T-helper 17 cell (primary cell): Measurements from ENCODE around the gene RBMS2. TPM values are rescaled to one million over a fixed set of nuclear protein-coding genes. Genes with fewer than 3 reads are reported as not detected.
A peak's percentile ranks its signal among the peaks of the same experiment; 100 is the strongest.

Source experiments
- ATAC-seq: fragments of 150-1000 bp; cut with Tn5 transposase; 2 replicates; pipeline ENCODE4 v1.10.0; 2021; ENCODE audit warnings: mild to moderate bottlenecking, moderate library complexity
- DNase-seq, 3 donors: peaks; one replicate each; pipeline versions ENCODE4 v3.0.0 to v3.0.0-alpha.2; 2020 to 2021
- H3K9me3 ChIP-seq: one replicate; pipeline ENCODE4 v1.7.0; 2013; ENCODE audit warnings: low read length, mild to moderate bottlenecking; ENCODE audit not compliant: control insufficient read depth, poor library complexity, severe bottlenecking
- H3K27ac Mint-ChIP-seq: one replicate; pipeline ENCODE4 v1.8.0; 2022; ENCODE audit warnings: mild to moderate bottlenecking, moderate library complexity, mixed read lengths
- H3K27me3 Mint-ChIP-seq: one replicate; pipeline ENCODE4 v1.8.0; 2022; ENCODE audit warnings: mixed read lengths
- H3K36me3 Mint-ChIP-seq: one replicate; pipeline ENCODE4 v1.8.0; 2022; ENCODE audit warnings: low read depth, mixed read lengths
- H3K4me1 Mint-ChIP-seq: one replicate; pipeline ENCODE4 v1.8.0; 2022; ENCODE audit warnings: mild to moderate bottlenecking, mixed read lengths
- H3K4me3 Mint-ChIP-seq: one replicate; pipeline ENCODE4 v1.8.0; 2022; ENCODE audit warnings: mild to moderate bottlenecking, moderate library complexity, mixed read lengths
- total RNA-seq, 4 donors: library from RNA in 2 of 4; stranded (reverse) in 2 of 4; gene quantifications; one replicate each; pipeline ENCODE4 v1.2.3 and lab custom pipeline; 2022 to 2026

RBMS2 gene
- total RNA-seq, 2 donors from 2014 or later: 2.1 to 3.0 TPM

- Mint-ChIP-seq H3K27ac (peak overlapping the region; percentile 99), H3K4me3 (peak overlapping the region; percentile 95), H3K36me3 (no peaks in the 10 kb centered on the region), H3K27me3 (no peaks in the 10 kb centered on the region), H3K4me1 (peaks cover 23% of the 10 kb centered on the region)
- no peak for DNase-seq
- H3K9me3 ChIP-seq: no peaks in the 10 kb centered on the region
- no peak for ATAC-seq
These were observed 123.6 kb downstream of the RBMS2 start for GRCh38 chr12:56645201-56645716.

Other genes starting within 250 kb of the RBMS2 start
- 100 to 1,000 TPM; 189 to 197 TPM for gene CS, start 221.5 kb upstream of the RBMS2 start, total RNA-seq
- 10 to 100 TPM; 47.4 to 53.4 TPM for gene CNPY2, start 205.8 kb upstream of the RBMS2 start, total RNA-seq
- 100 to 1,000 TPM in 1 of 2 donors, 10 to 100 TPM in 1; 81.1 to 108 TPM for gene PAN2, start 187.8 kb upstream of the RBMS2 start, total RNA-seq
- 10 to 100 TPM; 44.9 to 49.8 TPM for gene IL23A, start 182.9 kb upstream of the RBMS2 start, total RNA-seq
- gene STAT2, start 161.7 kb upstream of the RBMS2 start, total RNA-seq: 100 to 1,000 TPM; 116 to 145 TPM
- not detected for gene APOF, start 159.0 kb upstream of the RBMS2 start, total RNA-seq
- gene TIMELESS, start 72.4 kb upstream of the RBMS2 start, total RNA-seq: 1 to 10 TPM; 5.0 to 5.1 TPM
- gene MIP, start 67.2 kb upstream of the RBMS2 start, total RNA-seq: not detected
- gene SPRYD4, start 53.2 kb upstream of the RBMS2 start, total RNA-seq: 1 to 10 TPM; 5.8 to 6.4 TPM
- gene GLS2, start 33.7 kb upstream of the RBMS2 start, total RNA-seq: 1 to 10 TPM; 1.9 to 2.8 TPM
- 100 to 1,000 TPM; 203 to 214 TPM for gene BAZ2A, start 108.5 kb downstream of the RBMS2 start, total RNA-seq
- 100 to 1,000 TPM; 297 to 299 TPM for gene ATP5F1B, start 124.2 kb downstream of the RBMS2 start, total RNA-seq
- 100 to 1,000 TPM; 124 to 127 TPM for gene PTGES3, start 166.5 kb downstream of the RBMS2 start, total RNA-seq
- 1,000 to 10,000 TPM; 1,068 to 1,135 TPM for gene NACA, start 203.5 kb downstream of the RBMS2 start, total RNA-seq
- 10 to 100 TPM; 11.3 to 14.4 TPM for gene PRIM1, start 230.5 kb downstream of the RBMS2 start, total RNA-seq
- gene HSD17B6, start 241.5 kb downstream of the RBMS2 start, total RNA-seq: under 1 TPM in 1 of 2 donors, not detected in 1; 0.63 TPM